NCI-H146 treated with DMSO at 0.1 percent for 48 hours (cell line): ENCODE data around the gene BAG3.

Source experiments
- DNase-seq: peaks from one replicate; lab custom pipeline; 2025; ENCODE audit not compliant: unreplicated experiment; lab: John Stamatoyannopoulos, UW

BAG3 gene

GRCh38 chr10:119725828-119726675 lies 74.9 kb downstream of the BAG3 start, which contains the start of gene INPP5F:
INPP5F (plus strand) TSS chr10:119726050; CDS start chr10:119726263, 213 bp downstream.
- DNase-seq: peak; percentile 98

DNA sequence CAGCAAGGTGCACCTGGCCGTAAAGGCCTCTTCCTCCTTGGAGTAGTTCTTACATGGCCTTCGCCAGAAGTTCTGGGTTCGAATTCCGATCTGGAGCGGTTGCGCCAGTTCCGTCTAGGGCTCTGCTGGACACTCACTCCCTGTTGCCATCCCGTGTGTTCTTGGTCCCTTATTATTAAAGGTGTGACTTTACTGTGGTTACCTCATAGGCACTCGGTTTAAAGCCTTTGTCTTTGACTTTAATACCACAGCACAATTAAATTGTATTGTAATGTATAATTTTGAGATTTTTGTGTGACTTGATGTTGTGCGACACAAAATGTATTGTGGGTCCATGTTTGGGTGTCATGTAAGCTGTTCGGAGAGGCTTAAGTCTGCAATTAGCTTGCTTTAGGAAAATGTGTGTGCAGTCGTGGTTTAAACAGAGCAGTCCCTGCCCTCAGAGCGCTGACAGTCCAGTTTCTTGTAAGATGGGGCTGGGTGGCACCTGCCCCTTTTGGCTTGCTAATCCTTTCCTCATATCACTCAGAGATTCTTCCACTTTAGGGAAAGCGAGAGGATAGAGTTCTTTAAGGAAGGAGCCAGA lies 75.6 kb downstream of the BAG3 start:
- no peak for DNase-seq
